Stimulated activated CD8-positive, alpha-beta memory T cell treated with anti-CD3 and anti-CD28 coated beads, Interleukin-7, amount 100 ng/mL, for 4 hours (primary cell): ENCODE results near the gene TINAGL1.

Source experiments
- DNase-seq, 2 donors: peaks; one replicate each; pipeline ENCODE4 v3.0.0-alpha.2; 2020; ENCODE audit warnings: low read depth in 2 of 2

TINAGL1 gene

DNA sequence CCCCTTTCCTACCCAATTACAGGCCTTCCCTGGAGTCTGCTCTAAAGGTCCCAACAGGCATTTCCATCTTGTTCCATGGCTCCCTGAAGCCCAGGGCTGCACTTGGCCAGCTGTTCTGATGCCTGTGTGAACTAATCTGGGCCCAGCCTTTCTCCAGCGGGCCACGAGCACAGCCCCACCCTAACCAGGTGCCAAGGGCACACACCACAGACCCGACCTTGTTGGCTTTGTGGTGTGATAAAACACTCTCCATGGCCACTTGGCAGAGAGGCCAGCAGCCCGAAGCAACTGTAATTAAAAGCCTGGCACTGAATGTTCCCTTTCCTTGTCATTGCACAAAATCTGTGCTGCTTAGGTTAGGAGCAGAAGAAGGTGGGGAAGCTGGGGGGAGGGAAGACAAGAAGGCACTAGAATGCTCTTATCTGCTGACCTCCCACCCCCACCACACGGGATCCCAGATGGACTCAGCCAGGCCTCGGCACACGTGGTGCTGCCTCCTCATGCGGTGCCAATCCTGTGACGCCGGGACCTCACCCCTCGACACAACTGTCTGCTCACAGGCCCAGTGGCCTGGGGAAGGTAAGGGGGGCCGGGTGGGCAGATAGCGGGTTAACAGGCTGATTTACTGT is 51.1 kb downstream of the TINAGL1 start:
- DNase-seq, result no peak

- no peak for DNase-seq
These were observed 51.7 kb downstream of the TINAGL1 start for GRCh38 chr1:31627930-31628559.

DNA sequence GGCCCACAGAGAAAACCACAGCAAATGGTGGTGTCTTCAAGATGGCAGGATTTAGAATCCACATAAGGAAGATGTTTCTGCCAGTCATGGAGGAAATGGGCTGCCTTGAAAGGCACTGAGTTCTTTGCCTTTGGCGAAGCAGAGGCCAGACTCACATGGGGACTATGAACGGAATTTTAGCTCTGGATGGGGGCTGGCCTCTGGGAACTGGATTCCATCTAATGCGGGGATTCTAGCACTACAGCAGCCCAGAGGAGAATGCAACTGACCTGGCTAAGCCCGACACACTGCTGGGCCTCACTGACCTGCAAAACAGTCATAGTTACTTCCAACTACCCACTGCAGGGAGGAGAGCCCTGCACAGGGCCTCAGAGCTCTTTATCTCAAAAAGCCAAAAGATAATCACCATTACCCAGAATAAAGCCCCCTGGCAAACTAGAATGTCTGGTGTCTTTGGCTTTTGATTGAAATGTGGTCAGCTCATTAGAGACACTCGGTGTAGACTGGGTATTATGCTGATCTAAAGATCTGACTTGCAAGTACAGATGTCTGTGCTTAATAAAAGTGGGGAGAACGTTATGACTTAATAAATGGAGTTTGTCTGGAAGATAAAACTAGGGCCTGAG is 52.7 kb downstream of the TINAGL1 start:
- DNase-seq, result no peak

DNA sequence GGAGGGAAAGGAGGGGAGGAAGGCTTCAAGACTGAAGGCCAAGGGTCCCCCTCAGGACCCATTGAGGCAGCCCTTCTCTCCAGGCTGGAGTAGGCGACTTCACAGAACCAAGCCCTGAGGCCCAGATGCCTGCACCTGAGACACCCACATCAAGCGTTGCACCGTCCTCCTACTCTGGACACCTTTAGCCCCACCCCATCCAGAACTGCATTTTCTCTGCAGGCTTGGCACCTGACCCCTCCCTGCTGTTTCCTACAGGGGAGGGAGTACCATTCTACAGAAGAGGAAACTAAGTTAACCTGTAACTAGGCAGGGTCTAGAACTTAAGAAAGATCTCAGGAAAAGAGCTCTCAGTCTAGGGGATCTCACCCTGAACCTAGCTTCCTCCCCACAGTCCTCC is 56.3 kb downstream of the TINAGL1 start:
- no peak for DNase-seq

DNA sequence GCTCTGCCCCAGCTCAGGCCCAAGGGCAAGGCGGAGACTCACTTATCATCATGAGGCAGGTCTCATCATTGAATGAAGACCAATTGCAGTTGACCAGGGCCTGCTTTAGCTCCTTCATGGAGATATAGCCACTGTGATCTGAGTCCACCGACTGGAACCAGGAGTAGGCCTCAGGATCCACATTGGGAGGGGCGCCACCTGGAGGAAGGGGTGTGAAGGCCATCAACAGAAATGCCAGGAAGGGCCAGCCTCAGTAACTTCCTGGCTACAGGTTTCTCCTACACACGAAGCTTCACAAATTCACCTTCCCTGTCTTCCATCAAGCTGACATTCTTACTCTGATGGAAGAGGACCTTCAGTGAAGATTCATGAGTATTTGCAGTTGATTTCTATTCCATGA is 56.8 kb downstream of the TINAGL1 start:
- DNase-seq, result no peak
